ENCODE data around the gene FBXO10. TPM values are rescaled to one million over a fixed set of nuclear protein-coding genes. Genes with fewer than 3 reads are reported as not detected.

FBXO10 gene
- total RNA-seq, 1 experiment from 2014 or later: 14.0 TPM

DNA sequence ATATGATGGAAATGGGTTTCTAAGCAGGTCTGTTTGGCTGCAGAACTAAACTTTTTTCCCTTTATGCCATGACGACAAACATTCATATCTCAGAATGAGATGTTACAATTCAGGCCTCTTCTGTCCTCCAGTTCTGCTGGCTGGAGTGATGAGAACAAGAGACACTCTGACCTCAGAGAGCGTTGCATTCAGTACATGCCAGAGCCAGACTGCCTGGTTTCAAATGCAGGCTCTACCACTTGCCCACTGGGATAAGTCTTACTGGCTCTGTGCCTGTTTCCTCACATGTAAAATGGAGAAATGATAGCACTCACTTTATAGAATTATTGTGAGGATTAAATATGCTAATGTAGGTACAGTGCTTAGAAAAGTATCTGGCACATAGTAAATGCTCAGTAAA is 41.0 kb upstream of the FBXO10 start (continued):
- TF ChIP-seq, protein P1, sequence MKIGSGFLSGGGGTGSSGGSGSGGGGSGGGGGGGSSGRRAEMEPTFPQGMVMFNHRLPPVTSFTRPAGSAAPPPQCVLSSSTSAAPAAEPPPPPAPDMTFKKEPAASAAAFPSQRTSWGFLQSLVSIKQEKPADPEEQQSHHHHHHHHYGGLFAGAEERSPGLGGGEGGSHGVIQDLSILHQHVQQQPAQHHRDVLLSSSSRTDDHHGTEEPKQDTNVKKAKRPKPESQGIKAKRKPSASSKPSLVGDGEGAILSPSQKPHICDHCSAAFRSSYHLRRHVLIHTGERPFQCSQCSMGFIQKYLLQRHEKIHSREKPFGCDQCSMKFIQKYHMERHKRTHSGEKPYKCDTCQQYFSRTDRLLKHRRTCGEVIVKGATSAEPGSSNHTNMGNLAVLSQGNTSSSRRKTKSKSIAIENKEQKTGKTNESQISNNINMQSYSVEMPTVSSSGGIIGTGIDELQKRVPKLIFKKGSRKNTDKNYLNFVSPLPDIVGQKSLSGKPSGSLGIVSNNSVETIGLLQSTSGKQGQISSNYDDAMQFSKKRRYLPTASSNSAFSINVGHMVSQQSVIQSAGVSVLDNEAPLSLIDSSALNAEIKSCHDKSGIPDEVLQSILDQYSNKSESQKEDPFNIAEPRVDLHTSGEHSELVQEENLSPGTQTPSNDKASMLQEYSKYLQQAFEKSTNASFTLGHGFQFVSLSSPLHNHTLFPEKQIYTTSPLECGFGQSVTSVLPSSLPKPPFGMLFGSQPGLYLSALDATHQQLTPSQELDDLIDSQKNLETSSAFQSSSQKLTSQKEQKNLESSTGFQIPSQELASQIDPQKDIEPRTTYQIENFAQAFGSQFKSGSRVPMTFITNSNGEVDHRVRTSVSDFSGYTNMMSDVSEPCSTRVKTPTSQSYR (CRISPR knock-in tag; IDR thresholded peaks at IDR 0.05): no peak
- TF ChIP-seq NR3C1 (CRISPR knock-in tag; conservative IDR thresholded peaks at IDR 0.05; ENCODE audit: low read depth) (no peak), CBFB (CRISPR knock-in tag; IDR thresholded peaks at IDR 0.05; ENCODE audit: low read depth) (no peak), TP53 (CRISPR knock-in tag; IDR thresholded peaks at IDR 0.05) (no peak)

DNA sequence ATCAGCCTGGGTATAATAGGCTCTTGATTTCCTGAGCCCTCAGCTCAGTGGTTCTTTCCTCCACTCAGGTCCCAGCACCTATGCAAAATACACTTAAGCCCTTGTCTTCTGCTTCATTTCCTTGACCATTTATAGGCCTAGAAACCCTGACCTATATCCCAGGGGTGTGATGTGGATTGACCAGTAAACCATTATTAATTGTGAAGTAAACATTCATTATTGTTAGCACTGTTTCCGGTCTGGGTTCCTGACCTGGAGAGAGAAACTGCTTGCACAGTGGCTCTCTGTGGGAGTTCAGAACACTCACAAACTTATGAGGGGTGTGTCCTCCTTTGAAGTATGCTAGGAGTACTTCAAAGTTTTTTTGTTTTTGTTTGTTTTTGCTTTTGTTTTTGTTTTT is 35.8 kb upstream of the FBXO10 start:
- Mint-ChIP-seq H3K4me1 (no peaks in the 10 kb centered on the region), H3K9me3 (no peaks in the 10 kb centered on the region), H3K27ac (no peak overlapping the region), H3K36me3 (no peaks in the 10 kb centered on the region), H3K4me3 (no peak overlapping the region), H3K27me3 (ENCODE audit: low read depth) (no peaks in the 10 kb centered on the region)
- no peak for ATAC-seq
- ChIA-PET POLR2A (no interaction called here), CTCF (no interaction called here)
- TF ChIP-seq CBFB (CRISPR knock-in tag; IDR thresholded peaks at IDR 0.05; ENCODE audit: low read depth) (no peak), NR2C2 (CRISPR knock-in tag; IDR thresholded peaks at IDR 0.05) (no peak), EMX1 (CRISPR knock-in tag; IDR thresholded peaks at IDR 0.05) (no peak), ZNF396 (CRISPR knock-in tag; IDR thresholded peaks at IDR 0.05; ENCODE audit: borderline replicate concordance) (no peak), GRHL2 (CRISPR knock-in tag; IDR thresholded peaks at IDR 0.05; ENCODE audit: insufficient replicate concordance, severe bottlenecking) (no peak), SMAD4 (CRISPR knock-in tag; IDR thresholded peaks at IDR 0.05) (no peak)
- TF ChIP-seq, protein P2, sequence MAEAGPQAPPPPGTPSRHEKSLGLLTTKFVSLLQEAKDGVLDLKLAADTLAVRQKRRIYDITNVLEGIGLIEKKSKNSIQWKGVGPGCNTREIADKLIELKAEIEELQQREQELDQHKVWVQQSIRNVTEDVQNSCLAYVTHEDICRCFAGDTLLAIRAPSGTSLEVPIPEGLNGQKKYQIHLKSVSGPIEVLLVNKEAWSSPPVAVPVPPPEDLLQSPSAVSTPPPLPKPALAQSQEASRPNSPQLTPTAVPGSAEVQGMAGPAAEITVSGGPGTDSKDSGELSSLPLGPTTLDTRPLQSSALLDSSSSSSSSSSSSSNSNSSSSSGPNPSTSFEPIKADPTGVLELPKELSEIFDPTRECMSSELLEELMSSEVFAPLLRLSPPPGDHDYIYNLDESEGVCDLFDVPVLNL (CRISPR knock-in tag; IDR thresholded peaks at IDR 0.05; ENCODE audit: borderline replicate concordance, low read depth): no peak
- TF ChIP-seq, protein P3, sequence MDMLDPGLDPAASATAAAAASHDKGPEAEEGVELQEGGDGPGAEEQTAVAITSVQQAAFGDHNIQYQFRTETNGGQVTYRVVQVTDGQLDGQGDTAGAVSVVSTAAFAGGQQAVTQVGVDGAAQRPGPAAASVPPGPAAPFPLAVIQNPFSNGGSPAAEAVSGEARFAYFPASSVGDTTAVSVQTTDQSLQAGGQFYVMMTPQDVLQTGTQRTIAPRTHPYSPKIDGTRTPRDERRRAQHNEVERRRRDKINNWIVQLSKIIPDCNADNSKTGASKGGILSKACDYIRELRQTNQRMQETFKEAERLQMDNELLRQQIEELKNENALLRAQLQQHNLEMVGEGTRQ (CRISPR knock-in tag; IDR thresholded peaks at IDR 0.05): no peak
- TF ChIP-seq, protein P4, sequence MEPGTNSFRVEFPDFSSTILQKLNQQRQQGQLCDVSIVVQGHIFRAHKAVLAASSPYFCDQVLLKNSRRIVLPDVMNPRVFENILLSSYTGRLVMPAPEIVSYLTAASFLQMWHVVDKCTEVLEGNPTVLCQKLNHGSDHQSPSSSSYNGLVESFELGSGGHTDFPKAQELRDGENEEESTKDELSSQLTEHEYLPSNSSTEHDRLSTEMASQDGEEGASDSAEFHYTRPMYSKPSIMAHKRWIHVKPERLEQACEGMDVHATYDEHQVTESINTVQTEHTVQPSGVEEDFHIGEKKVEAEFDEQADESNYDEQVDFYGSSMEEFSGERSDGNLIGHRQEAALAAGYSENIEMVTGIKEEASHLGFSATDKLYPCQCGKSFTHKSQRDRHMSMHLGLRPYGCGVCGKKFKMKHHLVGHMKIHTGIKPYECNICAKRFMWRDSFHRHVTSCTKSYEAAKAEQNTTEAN (CRISPR knock-in tag; IDR thresholded peaks at IDR 0.05): no peak
- TF ChIP-seq, protein P5, sequence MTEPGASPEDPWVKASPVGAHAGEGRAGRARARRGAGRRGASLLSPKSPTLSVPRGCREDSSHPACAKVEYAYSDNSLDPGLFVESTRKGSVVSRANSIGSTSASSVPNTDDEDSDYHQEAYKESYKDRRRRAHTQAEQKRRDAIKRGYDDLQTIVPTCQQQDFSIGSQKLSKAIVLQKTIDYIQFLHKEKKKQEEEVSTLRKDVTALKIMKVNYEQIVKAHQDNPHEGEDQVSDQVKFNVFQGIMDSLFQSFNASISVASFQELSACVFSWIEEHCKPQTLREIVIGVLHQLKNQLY (CRISPR knock-in tag; IDR thresholded peaks at IDR 0.05): no peak
- TF ChIP-seq, protein P6, sequence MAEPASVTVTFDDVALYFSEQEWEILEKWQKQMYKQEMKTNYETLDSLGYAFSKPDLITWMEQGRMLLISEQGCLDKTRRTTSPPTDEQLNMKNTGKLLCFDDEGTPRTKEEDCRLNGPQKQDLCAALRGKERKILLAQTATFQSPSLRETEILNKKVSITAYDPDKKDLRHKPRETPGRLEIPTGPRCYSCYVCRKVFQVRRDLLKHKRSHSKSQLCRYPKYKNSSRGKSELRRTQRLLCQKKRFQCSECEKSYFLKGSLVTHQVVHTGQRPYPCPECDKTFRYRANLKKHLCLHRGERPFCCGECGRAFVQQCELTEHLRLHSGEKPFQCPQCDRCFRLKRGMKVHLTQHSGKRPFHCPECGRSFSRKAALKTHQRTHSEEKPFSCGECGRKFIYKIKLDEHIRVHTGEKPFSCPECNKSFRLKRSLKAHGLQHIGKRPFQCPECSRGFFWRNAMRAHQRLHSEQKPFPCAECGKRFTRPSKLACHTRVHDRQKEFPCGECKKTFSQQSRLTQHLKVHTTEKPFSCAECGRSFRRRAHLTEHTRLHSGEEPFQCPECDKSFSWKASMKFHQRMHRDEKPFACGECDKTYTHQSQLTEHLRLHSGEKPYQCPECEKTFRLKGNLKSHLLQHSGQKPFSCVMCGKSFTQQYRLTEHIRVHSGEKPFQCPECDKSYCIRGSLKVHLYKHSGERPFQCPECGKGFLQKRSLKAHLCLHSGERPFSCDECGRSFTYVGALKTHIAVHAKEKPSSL (CRISPR knock-in tag; conservative IDR thresholded peaks at IDR 0.05): no peak
- DNase-seq (ENCODE audit: low spot score): no peak

DNA sequence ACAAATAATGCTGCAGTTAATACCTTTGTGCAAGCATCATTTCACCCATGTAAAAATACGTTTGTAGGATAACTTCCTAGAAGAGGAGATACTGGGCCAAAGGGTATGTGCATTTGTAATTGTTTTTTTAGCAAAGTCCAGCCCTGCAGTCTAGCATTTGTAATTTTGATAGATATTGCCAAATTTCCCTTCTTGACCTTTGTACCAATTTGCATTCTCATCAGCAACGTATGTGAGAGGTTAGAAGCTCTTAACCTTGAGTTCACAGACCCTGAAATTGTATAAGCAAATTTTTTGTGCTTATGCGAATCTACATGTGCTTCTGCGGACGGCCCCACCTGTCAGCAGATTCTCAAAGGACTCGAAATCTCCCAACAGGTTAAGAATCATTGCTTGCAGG is 34.8 kb upstream of the FBXO10 start:
- no peak for DNase-seq (ENCODE audit: low spot score)
- Mint-ChIP-seq H3K27me3 (ENCODE audit: low read depth) (no peaks in the 10 kb centered on the region; the same call in 1 of the 2 replicates), H3K9me3 (no peaks in the 10 kb centered on the region), H3K36me3 (no peaks in the 10 kb centered on the region), H3K27ac (no peak overlapping the region), H3K4me3 (no peak overlapping the region), H3K4me1 (no peaks in the 10 kb centered on the region)
- no peak for ATAC-seq
- POLR2A ChIA-PET: no interaction called here
- CTCF ChIA-PET: no interaction called here
- TF ChIP-seq, protein P7, sequence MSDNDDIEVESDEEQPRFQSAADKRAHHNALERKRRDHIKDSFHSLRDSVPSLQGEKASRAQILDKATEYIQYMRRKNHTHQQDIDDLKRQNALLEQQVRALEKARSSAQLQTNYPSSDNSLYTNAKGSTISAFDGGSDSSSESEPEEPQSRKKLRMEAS (CRISPR knock-in tag; IDR thresholded peaks at IDR 0.05): no peak
- TF ChIP-seq, protein P8, sequence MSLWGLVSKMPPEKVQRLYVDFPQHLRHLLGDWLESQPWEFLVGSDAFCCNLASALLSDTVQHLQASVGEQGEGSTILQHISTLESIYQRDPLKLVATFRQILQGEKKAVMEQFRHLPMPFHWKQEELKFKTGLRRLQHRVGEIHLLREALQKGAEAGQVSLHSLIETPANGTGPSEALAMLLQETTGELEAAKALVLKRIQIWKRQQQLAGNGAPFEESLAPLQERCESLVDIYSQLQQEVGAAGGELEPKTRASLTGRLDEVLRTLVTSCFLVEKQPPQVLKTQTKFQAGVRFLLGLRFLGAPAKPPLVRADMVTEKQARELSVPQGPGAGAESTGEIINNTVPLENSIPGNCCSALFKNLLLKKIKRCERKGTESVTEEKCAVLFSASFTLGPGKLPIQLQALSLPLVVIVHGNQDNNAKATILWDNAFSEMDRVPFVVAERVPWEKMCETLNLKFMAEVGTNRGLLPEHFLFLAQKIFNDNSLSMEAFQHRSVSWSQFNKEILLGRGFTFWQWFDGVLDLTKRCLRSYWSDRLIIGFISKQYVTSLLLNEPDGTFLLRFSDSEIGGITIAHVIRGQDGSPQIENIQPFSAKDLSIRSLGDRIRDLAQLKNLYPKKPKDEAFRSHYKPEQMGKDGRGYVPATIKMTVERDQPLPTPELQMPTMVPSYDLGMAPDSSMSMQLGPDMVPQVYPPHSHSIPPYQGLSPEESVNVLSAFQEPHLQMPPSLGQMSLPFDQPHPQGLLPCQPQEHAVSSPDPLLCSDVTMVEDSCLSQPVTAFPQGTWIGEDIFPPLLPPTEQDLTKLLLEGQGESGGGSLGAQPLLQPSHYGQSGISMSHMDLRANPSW (CRISPR knock-in tag; conservative IDR thresholded peaks at IDR 0.05; ENCODE audit: low read depth): no peak
- TF ChIP-seq, protein P9, sequence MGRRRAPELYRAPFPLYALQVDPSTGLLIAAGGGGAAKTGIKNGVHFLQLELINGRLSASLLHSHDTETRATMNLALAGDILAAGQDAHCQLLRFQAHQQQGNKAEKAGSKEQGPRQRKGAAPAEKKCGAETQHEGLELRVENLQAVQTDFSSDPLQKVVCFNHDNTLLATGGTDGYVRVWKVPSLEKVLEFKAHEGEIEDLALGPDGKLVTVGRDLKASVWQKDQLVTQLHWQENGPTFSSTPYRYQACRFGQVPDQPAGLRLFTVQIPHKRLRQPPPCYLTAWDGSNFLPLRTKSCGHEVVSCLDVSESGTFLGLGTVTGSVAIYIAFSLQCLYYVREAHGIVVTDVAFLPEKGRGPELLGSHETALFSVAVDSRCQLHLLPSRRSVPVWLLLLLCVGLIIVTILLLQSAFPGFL (CRISPR knock-in tag; IDR thresholded peaks at IDR 0.05; ENCODE audit: borderline replicate concordance): no peak
- TF ChIP-seq MXD4 (CRISPR knock-in tag; IDR thresholded peaks at IDR 0.05; ENCODE audit: borderline replicate concordance) (no peak), RELA (CRISPR knock-in tag; IDR thresholded peaks at IDR 0.05; ENCODE audit: borderline replicate concordance) (no peak)

All from WTC11 (cell line).